ENCODE data around the gene PTN.

- TF ChIP-seq EZH2phosphoT487 (IDR thresholded peaks at IDR 0.05; ENCODE audit: insufficient read depth, low read depth) (no peak), EZH2 (IDR thresholded peaks at IDR 0.05; ENCODE audit: insufficient read depth, poor library complexity, severe bottlenecking) (no peak)
Measured at GRCh38 chr7:137371616-137372015, 28.1 kb upstream of the PTN start.
